Stomach smooth muscle (tissue), 2 donors: ENCODE measurements around the gene FKBP6.
"Not testable (repeated sequence)": the region's sequence is repeated elsewhere in the genome, so short reads cannot be mapped to it uniquely, and the experiment has no call there.

Source experiments
- H3K27ac ChIP-seq: one replicate; pipeline ENCODE4 v1.7.0; 2013; ENCODE audit warnings: mild to moderate bottlenecking, low read length, inconsistent platforms
- H3K27me3 ChIP-seq, 2 donors: one replicate each; pipeline ENCODE4 v1.7.0; 2013; ENCODE audit warnings: low read length in 2 of 2; ENCODE audit not compliant: insufficient read depth in 2 of 2, control insufficient read depth in 1 of 2
- H3K36me3 ChIP-seq, 2 donors: one replicate each; pipeline ENCODE4 v1.7.0; 2013; ENCODE audit warnings: low read length in 2 of 2; ENCODE audit not compliant: control insufficient read depth in 2 of 2, insufficient read depth in 2 of 2
- H3K4me1 ChIP-seq: one replicate; pipeline ENCODE4 v1.7.0; 2013; ENCODE audit warnings: low read length; ENCODE audit not compliant: control insufficient read depth, insufficient read depth
- H3K4me3 ChIP-seq, 2 donors: one replicate each; pipeline ENCODE4 v1.7.0; 2013; ENCODE audit warnings: low read length in 2 of 2
- H3K9ac ChIP-seq, 2 donors: one replicate each; pipeline ENCODE4 v1.7.0; 2013; ENCODE audit warnings: low read length in 2 of 2, mild to moderate bottlenecking in 1 of 2
- H3K9me3 ChIP-seq, 2 donors: one replicate each; pipeline ENCODE4 v1.7.0; 2013; ENCODE audit warnings: low read length in 2 of 2; ENCODE audit not compliant: control insufficient read depth in 2 of 2
- donor health status: healthy.
- donor health status: Pancreatic carcinoma.

Gene FKBP6

DNA sequence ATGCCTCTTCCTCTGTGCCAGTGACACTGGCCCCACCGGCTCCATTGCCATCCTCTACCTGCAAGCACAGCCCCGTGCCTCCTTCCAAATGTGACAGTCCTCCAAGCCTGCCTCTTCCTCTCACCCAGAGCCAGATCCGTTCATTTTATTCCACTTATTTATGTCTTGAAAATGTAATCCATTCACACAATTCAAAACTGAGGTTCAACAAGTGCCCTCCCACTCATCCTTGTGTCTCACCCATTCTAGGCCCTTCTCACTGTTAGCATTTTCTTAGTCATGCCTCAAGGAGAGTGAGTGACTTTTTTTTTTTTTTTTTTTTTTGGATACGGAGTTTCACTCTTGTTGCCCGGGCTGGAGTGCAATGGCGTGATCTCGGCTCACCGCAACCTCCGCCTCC lies 41.7 kb downstream of the FKBP6 start:
- no peak overlapping the region for H3K27ac ChIP-seq
- no peaks in the 10 kb centered on the region for H3K4me1 ChIP-seq
- H3K4me3 ChIP-seq = no peak overlapping the region
- no peaks in the 10 kb centered on the region for H3K9me3 ChIP-seq
- H3K9ac ChIP-seq = no peak overlapping the region
- no peaks in the 10 kb centered on the region for H3K36me3 ChIP-seq
- no peaks in the 10 kb centered on the region for H3K27me3 ChIP-seq

DNA sequence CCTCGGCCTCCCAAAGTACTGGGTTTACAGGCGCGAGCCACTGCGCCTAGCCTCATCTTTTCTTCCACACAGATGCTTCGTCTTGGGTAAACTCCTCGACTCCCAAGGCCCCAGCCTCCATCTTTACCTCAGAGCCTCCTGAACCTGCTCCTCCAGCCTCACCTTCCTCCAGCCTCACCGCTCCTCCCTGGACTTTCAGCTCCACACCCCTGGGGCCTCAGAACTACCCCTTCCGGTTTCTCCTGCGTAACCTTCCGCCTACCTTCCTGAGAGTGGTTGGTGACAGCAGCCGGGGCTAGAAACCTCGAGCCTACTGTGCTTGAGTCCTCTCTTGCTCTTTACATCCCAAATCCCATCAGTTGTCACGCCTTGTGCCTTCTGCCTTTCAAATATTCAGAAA lies 45.8 kb downstream of the FKBP6 start:
- Histone ChIP-seq H3K9me3 (no peaks in the 10 kb centered on the region), H3K27ac (no peak overlapping the region), H3K4me1 (no peaks in the 10 kb centered on the region), H3K4me3 (no peak overlapping the region), H3K27me3 (peaks cover 10 to 11% of the 10 kb centered on the region in 2 donors), H3K36me3 (no peaks in the 10 kb centered on the region), H3K9ac (no peak overlapping the region)

DNA sequence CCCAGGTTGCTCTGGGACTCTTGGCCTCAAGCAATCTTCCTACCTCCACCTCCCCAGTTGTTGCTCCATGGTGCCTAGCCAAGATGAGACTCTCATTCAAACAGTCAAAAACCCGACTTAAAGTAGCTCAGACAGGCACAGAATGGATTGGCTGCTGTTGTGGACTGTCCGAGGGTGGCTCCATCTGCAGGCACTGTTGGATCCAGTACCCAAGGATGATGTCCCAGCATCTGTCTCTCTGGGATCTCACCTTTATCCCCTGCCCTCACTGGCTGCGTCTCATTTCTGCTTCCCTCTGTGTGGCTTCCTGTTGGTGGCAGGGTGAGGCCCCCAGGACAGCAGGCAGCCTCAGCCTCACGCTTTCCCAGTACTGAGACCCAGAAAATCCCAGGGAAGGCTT lies 48.3 kb downstream of the FKBP6 start:
- H3K4me3 ChIP-seq, H3K36me3 ChIP-seq, H3K9ac ChIP-seq, H3K9me3 ChIP-seq, H3K4me1 ChIP-seq, H3K27ac ChIP-seq: not testable (repeated sequence)
- peaks cover 10 to 11% of the 10 kb centered on the region in 2 donors for H3K27me3 ChIP-seq

DNA sequence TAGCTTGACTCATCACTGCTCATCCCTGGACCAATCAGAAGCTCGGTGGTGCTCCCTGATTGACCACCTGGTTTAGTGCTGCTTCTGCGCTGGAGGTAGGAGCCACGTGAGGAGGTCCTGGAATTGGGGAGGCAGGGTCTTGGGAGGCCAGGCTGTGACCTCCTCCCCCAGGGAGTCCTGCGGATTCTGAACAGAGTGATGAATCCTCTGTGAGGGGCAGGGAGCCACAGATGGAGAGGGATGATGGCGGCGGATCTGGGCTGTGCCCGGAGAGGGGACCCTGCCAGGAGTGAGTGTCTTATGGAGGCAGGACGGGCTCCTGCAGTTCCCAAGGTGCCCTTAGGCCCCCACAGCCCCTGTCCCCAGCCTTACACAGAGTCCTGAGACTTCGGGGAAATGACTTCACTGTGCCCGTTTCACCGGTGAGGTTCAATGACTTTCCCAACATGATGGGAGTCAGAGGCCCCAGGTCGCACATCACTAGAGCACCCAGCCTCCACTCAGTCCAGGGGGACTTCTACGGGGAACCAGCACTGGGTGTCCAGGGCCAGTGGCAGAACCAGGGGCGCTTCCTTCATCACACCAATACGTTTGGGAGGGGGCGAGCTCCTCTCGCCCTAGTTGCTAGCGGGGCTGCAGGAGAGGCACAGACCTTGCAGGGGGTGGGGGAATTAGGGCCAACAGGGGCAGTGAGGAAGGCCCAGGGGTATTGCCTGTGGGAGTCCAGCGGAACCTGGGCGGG lies 48.9 kb downstream of the FKBP6 start:
- Histone ChIP-seq H3K36me3 (no peaks in the 10 kb centered on the region), H3K9me3 (no peaks in the 10 kb centered on the region), H3K4me1 (no peaks in the 10 kb centered on the region), H3K27ac (no peak overlapping the region), H3K4me3 (no peak overlapping the region), H3K27me3 (peaks cover 10 to 11% of the 10 kb centered on the region in 2 donors), H3K9ac (no peak overlapping the region)

DNA sequence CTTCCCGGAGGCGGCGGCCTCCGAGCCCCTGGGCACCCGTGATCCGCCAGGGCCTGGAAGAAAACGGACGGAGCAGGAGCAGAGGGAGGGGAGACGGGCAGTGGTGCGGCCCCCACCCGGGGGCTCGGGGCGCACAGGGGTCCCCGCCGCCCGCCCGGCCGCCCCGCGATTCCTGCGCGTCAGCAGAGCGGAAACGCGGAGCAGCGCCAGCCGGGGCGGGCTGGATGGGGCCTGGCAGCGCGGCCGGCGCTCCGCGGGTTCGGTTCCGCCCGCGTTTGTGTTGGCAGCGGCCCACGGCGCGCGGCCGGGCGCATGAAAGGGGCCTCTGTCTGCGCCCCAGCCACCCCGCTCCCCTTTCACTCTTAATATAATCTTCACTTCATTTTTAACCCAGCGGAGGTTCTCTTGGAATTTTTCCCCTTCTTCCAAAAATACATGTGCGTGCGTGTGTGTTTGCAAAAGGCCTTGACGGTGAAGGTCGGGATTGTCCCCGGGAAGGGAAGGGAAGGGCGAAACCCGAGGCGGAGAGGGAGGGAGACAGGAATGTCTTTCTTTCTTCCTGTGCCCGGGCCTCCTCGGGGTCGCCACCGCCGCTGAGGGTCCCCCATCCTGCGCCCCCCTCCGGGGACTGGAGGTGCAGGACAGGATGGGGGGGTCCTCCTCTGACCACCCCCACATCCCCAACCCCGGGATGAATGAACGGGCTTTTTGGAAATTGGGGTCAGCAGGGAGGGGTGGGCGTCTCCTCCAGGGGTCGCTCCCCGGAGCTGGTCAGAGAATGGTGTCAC lies 49.6 kb downstream of the FKBP6 start:
- H3K27ac ChIP-seq, H3K9ac ChIP-seq, H3K4me3 ChIP-seq, H3K4me1 ChIP-seq, H3K9me3 ChIP-seq, H3K36me3 ChIP-seq: not testable (repeated sequence)
- peaks cover 10 to 11% of the 10 kb centered on the region in 2 donors for H3K27me3 ChIP-seq

DNA sequence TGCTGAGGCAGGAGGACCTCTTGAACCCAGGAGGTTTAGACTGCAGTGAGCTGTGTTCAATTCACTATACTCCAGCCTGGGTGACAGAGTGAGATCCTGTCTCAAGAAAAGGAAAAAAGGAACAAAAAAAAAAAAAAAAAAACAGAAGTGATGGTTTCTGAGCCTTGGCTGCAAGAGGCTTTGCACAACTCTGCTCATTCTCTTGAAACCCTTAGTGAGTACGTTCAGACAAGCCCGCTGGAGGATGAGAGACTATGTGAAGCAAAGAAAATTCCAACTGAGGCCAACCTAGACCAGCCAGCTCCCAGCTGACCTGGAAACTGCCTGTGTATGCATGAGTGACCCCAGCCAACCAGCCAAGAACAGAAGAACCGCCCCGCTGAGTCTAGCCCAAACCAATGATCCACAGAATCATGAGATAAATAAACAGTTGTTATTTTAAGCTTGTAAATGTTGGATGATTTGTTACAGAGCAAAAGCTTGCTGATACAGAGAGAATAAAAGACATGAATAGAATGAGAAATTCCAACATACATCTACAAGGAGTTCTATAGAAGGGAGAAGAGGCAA lies 55.1 kb downstream of the FKBP6 start:
- Histone ChIP-seq H3K9me3 (peaks cover 9 to 12% of the 10 kb centered on the region in 2 donors), H3K9ac (no peak overlapping the region), H3K27me3 (peaks cover 0 to 6% of the 10 kb centered on the region in 2 donors), H3K4me3 (no peak overlapping the region), H3K4me1 (no peaks in the 10 kb centered on the region), H3K36me3 (no peaks in the 10 kb centered on the region), H3K27ac (no peak overlapping the region)

DNA sequence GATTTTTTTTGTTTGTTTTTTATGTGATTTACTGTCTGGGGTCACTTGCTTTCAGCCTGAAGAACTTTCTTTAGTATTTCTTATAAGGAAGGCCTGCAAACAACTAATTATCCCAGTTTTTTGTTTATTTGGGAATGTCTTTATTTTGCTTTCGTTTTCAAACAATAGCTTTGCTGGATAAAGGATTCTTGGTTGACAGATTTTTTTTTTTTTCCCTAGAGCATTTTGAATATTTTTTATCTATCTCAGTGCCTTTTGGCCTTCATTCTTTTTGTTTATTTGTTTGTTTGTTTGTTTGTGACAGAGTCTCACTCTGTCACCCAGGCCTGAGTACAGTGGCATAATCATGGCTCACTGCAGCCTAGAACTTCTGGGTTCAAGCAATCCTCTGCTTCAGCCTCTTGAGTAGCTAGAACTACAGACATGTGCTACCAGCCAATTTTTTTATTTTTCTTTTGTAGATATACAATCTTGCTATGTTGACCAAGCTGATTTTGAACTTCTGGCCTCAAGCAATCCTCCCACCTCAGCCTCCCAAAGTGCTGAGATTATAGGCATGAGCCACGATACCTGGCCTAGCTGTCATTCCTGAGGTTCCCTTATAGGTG lies 59.4 kb downstream of the FKBP6 start:
- H3K27ac ChIP-seq = no peak overlapping the region
- no peaks in the 10 kb centered on the region for H3K36me3 ChIP-seq
- H3K4me3 ChIP-seq = no peak overlapping the region
- no peak overlapping the region for H3K9ac ChIP-seq
- H3K4me1 ChIP-seq = no peaks in the 10 kb centered on the region
- H3K27me3 ChIP-seq = no peaks in the 10 kb centered on the region
- H3K9me3 ChIP-seq = peaks cover 15 to 19% of the 10 kb centered on the region in 2 donors

DNA sequence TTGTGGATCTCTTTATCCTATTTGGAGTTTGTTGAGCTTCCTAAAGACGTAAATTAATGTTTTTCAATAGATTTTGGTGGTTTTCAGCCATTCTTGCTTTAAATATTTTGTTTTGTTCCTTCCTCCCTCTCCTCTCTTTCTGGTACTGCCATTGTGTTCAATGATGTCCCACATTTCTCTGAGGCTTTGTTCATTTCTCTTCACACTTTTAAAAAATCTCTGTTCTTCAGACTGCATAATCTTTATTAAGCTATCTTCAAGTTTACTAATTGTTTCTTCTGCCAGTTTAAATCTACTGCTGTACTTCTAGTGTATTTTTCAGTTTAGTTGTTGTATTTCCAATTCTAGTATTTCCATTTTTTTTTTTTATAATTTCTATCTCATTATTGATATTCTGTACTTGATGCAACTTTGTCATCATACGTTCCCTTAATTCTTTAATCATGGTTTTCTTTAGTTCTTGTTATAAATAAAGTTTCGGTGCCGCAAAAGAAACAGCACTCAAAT lies 60.0 kb downstream of the FKBP6 start:
- no peak overlapping the region for H3K4me3 ChIP-seq
- H3K9ac ChIP-seq = no peak overlapping the region
- H3K27ac ChIP-seq = no peak overlapping the region
- no peaks in the 10 kb centered on the region for H3K36me3 ChIP-seq
- no peaks in the 10 kb centered on the region for H3K4me1 ChIP-seq
- peaks cover 15 to 19% of the 10 kb centered on the region in 2 donors for H3K9me3 ChIP-seq
- no peaks in the 10 kb centered on the region for H3K27me3 ChIP-seq

DNA sequence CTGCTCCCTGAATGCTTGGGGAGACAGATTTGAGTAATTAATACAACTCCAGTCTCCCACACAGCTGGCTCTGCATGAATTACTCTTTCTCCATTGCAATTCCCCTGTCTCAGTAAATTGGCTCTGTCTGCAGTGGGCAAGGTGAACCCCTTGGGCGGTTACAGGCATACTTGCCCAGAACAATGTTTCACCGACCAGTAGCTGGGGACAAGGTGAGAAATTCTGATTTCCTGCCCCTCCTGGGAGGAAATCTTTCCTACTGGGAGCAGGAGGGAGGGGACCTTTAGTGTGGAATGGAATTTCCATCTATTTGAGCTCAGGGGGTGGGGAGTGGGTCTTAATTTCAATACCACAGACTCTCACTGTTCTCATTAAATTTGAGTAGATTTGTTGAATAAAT lies 63.4 kb downstream of the FKBP6 start:
- H3K27me3 ChIP-seq = no peaks in the 10 kb centered on the region
- H3K9ac ChIP-seq = no peak overlapping the region
- H3K9me3 ChIP-seq = peaks cover 10 to 14% of the 10 kb centered on the region in 2 donors
- H3K27ac ChIP-seq = no peak overlapping the region
- no peaks in the 10 kb centered on the region for H3K4me1 ChIP-seq
- H3K4me3 ChIP-seq = no peak overlapping the region
- H3K36me3 ChIP-seq = no peaks in the 10 kb centered on the region

DNA sequence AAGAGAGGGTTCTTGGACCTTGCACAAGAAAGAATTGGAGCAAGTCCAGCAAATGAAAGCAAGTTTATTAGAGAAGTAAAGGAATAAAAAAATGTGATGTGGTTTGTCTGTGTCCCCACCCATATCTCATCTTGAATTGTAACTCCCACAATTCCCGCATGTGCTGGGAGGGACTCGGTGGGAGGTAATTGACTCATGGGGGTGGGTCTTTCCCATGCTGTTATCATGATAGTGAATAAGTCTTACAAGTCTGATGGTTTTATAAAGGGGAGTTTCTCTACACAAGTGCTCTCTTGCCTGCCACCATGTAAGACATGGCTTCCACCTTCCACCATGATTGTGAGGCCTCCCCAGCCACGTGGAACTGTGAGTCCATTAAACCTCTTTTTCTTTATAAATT lies 66.5 kb downstream of the FKBP6 start:
- Histone ChIP-seq H3K36me3 (no peaks in the 10 kb centered on the region), H3K4me1 (peaks cover 5% of the 10 kb centered on the region), H3K27ac (no peak overlapping the region), H3K9me3 (peaks cover 2 to 5% of the 10 kb centered on the region in 2 donors), H3K27me3 (no peaks in the 10 kb centered on the region), H3K9ac (no peak overlapping the region), H3K4me3 (no peak overlapping the region)
